CD4-positive, alpha-beta T cell treated with Interleukin-4 for 1 hour (primary cell): ENCODE data around the gene NR2F2.

ENCODE experiments used
- DNase-seq, 2 donors: peaks; one replicate each; pipeline ENCODE4 v3.0.0-alpha.2; 2020 to 2022

Gene NR2F2

DNA sequence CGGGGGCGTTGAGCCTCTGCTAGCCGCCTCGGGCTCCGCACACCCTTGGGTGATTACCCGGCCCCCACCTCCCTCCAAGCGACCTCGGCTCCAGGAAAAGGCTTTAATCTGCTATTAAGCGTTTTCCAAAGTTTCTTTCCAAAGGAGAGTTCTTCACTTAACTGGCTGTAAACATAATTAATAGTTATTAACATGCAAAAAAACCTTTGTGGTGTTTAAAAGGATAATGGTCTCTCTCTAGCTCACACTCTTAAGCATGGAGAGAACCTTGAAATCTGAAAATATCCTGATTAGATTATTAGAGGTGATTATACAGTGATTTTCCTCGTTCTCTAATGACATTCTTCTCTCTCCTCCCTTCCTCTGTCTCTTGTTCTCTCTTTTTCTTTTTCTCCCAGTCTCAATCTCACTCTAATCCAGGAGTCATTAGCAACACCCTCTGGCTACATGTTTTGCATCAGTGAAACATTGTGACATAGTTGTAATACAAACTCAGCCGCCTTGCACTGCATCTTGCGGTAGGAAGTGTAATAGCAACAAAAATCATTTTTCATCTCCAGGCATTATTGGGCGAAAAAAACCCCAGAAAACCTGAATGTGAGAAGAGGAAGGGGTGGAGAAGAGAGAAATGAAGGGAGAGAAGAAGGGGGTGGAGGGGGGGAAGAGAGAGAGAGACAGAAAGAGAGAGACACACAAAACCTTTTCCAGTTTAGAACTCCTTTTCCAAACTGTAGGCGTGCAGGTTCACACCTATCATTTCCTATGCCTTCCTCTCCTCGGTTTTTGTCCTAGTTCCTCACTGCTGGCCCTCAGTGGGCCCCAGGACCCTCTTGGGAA is 24.4 kb downstream of the NR2F2 start:
- DNase-seq: no peak

DNA sequence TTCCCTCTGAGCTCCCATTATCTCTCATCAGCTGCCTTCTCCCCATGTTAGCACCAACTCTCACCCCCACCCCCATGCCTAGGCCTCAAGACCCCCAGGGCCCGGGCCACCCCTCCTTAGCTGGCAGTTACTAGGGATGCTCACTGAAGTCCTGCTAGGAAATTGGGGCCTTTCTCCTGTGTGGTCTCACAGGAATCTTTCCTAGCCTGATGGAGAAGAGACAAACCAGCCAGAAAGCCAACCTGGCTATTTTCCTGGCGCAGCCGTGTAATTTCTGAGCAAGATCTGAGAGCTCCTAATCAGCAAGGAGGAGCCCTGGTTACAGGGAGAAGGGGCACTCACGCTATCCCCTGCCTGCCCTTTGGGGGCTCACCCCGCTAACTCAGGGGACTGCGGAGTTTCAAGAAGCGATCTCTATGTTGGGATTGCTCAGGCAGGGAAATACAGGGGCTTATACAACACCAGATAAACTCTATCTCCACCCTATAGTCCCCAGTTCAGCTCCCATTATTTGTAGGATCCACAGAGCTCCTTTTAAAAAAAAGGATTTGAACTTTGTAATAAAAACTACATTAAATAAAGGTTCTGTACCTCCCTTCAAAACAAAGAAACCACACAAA is 25.2 kb downstream of the NR2F2 start:
- DNase-seq: no peak

DNA sequence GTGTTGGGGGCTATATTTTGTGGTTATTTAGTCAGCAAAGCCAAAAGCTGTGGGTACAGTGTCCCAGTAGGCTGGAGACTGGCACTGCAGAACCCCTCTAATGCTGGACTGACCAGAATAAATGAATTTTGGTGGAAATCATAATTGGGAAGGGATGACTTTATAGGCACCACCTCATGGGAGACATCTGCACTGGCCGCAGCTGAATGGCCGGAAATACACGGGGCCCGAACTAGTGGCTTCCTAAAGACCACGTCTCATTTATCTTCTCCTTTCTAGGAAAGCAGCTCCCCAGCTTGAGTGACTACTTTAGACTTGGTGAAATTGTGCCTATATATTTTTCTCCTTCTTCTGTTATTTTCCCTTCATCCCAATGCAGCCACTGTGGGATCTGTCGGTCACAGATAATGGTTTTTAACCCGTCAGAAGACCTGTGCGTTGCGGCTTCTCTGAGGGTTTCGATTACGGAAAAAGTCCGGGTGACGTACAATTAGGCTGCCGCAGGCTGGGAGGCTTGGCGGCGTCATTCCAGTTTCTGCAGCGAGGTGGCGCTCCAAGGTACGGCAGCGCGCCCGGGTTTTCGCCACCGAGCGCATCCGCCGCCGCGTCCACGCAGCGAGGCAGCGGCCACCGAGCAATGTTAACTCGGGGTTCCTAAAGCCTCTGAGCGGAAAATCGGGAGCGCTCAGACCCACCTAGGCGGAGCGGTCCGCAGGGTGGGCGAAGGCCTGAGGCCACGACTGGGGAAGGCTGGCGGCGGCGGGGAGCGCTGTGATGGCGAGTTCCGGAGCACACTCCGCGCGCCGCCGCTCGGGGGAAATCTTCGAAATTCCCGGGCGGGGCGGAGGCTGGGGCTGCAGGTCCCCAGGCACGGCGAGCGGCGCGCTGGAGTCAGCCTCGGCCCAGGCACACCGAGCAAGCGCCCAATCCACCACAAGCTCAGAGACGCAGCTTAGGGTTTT is 26.3 kb downstream of the NR2F2 start:
- DNase-seq: peak; percentile 55 to 65

DNA sequence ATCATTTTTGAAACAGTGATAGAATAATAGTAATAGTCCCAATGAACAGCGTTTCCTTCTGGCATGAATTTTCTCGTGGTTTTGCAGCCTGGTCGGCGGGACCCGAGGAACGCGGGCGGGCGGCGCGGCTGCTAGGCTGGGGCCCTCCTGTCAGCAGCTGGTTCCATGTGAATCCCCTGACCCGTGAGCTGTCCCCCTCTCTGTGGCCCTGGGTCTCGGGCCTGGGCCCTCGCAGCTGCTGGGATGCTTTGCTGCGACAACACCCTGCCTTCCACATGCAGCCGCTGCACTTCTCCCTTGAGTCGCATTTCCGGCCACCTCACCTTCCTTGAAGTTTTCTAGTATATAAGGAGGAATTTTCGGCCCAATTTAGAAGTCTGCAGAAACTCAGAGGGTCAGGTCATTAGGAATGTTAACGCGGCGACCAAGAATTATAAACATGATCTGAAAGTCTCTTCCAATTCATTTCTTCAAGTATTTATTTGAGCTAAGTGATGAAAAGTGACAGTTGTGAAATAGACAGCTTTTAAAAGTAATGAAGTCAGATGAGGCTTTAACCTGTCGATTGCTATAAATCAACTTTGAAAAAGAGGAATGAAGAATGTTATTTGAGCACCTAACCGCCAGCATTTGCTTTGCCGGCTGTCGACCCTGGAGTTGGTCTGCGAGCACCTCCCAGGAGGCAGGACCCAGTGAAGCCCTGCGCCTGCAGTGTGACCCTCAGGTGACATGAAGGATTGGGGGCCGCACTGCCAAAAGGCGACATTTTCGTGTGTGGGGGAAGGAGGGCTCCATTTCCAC is 27.7 kb downstream of the NR2F2 start:
- DNase-seq: no peak

DNA sequence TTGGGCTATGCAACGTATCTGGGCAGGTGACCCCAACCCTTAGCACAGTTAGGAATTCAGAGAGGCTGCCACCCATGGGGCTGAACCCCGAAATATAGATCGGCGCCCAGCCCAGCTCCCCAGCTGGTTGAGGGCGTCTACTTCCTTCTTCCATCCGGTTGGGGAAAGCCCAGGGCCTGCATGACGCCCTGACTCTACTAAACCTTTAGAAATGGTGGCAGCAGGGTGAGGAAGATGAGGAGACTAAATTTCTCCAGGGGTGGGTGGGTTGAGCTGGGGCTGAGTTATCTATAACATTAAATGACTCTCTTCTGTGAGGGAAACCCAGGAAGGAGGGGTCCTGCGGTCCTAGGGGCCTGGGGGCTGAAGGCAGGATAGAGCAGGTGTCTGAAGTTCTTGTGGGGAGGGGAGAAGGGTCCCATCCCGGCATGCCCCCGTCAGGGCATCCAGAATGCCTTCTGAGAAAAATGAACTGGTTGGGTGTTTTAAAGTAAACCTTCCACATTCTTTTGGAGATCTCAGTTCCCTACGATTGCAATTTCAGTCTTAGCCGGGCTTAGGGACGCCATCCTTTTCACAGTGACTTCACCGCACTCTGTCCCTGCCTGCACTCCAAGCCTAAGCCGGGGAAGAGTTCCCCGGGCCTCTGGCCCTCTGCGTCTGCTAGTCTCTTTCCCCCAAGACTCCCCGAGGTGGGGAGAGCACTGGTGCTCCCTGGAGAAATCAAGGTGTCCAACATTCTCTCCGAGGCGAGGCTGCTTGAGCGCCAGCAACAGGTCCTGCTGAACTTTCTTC is 28.5 kb downstream of the NR2F2 start:
- DNase-seq: no peak

DNA sequence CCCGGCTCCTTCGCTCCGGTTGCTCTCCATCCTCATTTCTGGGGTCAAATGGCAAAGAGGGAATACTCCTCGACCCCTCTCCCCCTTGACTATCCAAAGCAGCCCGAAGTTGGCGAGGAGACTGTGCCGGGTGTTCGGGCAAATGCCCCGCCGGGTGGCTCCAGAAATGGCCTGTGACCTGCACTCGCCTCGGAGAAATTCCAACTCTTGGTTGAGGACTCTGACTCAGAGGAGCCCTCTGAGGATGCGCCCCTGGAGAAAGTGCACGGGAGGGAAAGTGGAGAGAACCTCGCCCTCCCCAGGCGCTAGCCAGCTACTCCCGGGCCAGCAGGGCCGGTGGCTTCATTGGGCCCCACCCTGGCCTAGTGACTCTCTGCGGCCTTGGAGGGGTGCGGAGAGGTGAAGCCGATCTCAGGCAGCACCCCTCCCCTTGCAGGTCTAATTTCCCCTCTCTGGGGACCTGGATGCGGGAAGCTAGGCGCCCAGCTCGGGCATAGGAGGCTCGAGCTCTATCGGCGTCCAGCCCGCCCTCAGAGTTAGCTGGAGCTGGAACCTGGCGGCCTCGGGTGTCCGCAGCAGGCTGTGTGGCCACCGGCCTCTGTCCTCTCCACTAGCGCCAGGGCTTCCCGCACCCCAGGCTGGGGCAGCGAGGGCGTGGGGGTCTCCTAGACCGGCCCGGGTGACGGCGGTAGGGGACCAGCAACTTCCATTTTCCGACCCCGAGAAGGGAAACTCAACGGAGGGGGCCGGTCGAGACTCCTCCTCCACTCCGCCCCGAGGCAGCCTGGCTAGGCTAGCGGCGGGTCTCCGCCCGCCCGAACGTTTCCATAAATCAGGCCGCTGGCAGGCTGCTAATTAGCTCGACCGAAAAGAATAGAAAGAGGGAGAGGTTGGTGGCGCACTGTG is 29.4 kb downstream of the NR2F2 start:
- DNase-seq: no peak

DNA sequence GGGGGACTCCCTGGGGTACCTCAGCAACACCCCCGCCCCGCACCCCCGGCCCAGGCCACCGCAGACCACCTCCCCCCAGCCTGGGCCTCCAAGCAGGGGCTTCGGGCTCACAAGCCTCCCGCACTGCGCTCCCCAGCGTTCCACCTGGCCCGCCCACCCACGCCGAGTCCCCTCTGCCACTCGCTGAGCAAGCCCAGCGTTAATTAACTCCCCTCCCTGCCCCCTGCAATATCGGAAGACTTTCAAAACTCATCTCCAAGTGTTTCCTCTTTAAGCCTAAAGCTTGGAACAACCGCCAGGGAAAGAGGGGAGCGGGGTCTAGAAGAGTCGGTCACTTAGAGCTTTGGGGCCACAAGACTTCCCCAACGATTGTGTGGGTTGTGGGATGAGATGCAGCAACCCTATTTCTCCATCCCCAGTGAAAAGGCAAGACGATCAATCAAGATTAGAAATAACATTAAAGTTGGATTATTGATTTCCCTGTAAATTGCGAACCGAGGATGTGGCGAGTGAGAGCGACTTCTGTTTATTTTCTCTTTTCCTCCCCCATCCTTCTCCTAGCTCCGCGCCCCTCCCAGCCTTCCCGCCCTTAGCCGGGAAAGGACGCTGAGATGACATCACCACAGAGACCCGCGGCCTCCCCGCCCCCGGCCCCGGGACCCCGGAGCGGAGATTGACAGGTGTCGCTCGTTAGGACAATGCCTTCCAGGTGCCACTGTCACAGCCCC is 30.2 kb downstream of the NR2F2 start:
- no peak for DNase-seq

DNA sequence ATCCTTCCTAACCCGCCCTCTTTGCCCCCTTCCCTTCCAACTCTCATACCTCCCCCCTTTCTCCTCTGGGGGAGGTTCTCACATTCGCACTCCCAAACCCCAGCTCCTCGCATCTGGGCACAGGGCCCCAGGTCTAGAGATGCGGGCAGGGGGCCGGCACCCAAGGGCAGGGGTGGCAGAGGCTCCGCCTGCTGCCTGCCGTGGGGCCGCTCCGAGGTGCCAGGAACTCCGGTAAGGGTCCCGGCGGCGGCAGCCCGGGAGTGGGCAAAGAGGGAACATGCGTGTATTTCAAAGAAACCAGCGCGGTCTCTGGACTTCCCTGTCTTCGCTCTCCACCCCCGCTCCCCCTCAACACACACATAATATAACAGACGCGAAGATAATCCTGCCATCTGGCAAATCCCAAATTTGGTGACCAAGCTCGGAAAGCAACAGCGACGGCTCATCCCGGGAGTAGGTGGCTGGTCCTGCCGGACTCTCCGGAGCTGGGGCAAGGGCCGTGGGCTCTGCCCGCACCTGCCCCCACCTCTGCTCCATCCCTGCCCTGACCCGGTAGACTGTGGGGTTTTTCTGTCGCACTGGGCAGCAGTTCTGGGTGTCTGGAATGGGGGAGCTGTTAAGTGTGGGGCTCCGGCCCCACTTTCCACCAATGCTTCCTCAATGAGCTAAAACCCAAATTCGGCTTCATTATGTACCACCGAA is 31.0 kb downstream of the NR2F2 start:
- DNase-seq: no peak

DNA sequence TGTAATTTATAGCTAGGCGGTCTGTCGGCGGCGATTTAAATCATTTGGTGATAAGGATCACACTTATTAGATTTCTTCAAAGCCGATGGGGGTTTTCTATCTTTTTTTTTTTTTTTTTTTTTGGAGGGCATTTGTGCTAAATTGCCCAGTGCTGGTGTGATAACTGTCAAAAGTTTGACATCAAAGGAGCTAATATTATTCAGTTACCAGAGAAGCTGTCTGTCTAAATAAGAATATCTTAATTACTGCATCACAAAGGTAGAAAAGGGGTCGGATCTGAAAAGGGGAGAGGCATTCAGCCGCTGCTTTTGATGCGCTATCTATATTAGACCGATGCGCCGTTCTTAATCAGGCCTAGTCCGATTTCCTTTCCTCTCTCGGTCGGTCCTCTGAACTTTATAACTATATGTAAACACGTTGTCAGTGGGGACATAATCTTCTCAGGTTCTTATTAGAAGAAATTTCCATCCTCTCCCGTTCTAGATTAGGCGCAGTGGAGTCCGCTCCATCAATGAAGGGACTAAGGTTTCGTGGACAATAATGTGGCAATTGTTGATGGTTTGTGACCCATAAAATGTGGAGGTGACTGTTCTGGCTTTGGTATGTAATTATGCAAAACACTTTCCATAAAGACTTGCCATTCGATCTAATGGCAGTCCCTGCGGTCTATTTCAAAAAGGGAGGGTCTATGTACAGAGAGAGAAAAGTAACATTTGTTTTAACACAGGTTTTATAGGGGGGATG is 31.7 kb downstream of the NR2F2 start:
- no peak for DNase-seq

DNA sequence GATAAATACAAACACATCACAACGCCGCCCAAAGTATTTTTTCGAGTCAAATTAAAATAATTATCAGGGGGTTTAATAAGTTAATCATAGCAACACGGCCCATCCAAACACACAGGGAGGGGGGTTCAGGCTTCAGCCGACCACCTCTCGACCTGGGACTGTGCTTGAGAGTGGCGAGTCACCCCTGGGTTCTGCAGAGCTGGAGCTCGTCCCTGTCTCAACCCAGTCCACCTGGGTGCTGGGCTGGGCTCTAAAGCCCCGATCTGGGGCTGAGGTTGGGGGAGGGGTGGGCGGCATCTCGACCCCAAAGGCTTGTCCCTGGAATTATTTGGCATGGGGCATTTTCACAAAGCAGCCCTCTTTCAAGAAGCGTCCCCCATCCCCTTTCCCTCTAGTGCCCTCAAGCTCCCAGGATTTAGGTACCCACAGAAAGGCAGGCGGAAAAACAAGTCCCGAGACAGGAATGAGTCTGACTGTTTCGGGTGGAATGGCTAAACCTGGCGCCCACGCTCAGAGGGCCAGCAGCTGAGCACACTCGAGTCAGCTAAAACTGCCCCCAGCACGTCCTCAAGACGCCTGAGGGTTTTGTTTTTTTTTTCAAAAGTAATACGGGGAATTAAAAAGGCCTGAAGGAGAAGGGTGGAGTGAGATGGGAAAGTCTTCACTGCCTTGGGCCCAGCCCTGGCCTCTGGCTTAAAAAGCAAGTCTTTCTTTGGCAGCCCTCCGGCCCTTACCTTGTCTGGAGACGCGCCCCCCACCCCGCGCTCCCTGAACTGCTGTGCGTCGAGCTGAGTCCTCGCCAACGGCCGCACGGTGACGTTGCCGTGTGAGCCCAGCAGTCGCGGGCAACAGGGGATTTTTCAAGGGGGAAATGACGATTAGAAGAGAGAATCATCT is 32.5 kb downstream of the NR2F2 start:
- no peak for DNase-seq

DNA sequence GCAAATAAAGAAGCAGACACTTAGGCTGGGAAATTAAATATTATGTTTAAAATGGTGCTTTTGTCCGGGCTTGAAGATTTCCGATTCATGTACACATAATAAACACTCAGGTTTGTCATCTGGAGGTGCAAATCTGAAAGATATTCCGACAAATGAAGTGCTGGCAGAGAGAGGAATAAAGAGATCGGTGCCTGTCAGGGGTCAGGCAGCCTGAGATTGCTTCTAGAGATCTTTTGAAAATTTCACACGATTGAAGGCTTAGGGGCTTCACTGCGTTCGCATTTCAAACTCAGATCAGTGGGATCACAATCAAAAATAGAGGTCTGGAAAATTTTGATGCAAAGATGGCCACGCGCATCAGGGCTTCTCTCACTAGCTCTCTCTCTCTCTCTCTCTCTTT is 33.2 kb downstream of the NR2F2 start:
- no peak for DNase-seq

DNA sequence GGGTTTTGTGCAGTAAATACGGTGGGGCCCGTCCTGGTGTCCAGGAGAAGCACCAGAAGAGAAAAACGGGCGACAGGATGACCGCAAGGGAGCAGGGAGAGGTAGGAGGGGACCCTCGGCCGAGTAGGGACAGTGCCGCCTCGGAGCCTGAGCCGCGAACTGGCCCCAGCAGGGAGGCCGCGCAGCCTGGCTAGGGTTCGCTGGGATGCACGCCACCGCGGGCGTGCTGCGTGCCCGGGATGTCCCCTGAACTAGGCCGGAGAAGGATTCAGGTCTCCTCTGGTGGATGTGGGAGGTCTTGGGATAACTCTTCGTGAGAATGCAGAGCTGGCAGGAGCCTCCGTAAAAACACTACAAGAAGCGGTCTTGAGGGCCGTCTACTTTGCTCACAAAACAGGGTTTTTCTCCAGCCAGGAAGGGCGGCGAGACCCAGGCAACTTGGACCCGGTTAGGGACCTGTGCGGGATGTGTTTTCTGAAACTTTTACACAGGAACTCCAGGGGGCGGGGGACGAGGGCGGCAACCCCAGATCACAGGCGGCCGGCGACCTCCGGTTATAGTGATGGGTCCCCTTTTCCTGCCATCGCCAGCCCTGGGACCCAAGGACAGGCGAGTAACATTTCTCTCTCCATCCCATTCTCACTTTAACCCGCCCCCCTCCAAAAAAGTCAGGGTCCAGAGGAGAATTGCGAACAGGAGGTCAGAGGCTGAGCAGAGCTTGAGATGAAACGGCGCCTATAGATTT is 35.5 kb downstream of the NR2F2 start:
- no peak for DNase-seq

DNA sequence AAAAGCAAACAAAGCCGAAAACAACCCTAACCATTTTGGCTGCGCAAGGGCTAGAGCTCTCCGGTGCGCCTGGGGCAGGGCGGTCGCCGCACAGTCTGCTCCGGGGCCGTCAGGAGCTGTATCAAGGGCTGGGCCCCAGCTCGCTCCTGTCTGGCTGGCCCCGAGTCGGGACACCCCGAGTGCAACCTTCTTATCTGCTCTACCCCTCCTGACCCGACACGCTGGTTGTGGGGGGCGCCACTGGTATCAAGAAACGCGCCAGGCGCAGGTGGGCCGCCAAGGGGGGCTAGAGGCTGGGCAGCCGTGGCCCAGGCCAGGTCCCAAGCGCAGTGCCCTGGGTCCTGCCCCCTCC is 36.0 kb downstream of the NR2F2 start:
- no peak for DNase-seq

DNA sequence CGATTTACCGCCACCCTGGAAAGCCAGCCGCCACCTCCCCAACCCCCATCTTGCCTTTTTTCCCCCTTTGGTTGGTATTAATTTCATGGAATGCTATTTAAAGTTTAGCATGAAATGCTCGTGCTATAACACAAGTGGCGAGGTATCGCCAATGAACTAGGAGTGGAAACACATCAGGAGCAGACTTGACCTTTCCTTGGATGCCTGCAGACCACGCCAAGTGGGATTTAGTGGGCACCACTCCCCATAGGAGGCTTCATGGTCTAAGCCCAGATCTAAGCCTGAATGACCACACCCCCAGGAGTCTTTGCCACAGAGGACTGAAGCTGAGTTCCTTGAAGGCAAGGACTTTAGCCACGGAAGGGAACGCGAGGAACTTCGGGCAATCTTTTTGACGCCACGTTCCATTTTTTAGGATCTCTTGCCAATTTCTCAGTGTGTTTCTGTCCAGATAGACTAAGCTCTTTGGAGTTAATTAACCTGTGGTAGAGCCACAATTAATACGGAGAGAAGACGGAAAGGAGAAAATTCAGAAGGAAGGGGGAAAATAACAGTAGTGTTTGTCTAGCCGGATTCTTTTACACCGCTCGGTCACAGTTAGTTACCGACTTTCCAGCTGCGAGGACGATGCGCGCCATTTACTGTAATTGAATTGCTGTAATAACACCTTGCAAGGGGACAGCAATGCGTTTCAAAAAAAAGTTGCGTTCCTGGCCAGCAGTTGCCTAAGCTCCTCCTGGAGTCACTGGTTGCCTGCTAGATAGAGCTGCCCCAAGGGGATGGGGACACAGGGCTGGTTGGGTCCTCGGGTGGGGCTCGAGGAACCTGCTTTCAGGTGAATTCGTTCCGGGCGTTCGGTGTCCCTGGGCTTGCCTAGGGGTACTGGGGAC is 37.1 kb downstream of the NR2F2 start:
- DNase-seq: no peak

DNA sequence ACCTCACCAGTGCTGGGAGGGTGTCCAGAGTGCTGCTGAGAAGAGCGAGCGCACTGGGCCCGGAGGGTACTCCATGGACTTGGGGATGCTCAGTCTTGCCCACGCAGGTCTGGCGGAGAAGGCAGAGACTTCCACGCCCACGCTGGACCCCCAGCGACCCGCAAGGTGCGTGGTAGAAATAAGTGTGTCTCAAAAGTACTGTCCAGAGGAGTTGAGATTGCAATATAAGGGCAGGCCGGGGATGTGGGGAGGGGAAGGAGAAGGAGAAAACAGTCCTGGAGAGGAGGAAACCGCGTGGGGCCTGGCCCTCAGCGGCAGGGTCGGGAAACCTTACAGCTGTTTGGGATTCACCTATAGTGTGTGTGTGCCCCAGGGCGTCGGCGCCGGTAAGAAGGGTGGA is 38.9 kb downstream of the NR2F2 start:
- no peak for DNase-seq
